ENCODE measurements around the gene CPT1C. TPM values are rescaled to one million over a fixed set of nuclear protein-coding genes. Genes with fewer than 3 reads are reported as not detected.

CPT1C gene
- total RNA-seq, 1 experiment from 2014 or later: 21.2 TPM

- no peak for DNase-seq (ENCODE audit: low read depth)
- in situ Hi-C loops (cut with HindIII; ENCODE audit: low pct_unique_long_range_greater_than_20kb, low sequenced_read_pairs): no loop called here
Observed at GRCh38 chr19:49727217-49728030, 36.5 kb downstream of the CPT1C start.

GRCh38 chr19:49730166-49730565 is 39.2 kb downstream of the CPT1C start:
- no peak for DNase-seq (ENCODE audit: low read depth)
- in situ Hi-C loops (cut with HindIII; ENCODE audit: low pct_unique_long_range_greater_than_20kb, low sequenced_read_pairs): no loop called here

GRCh38 chr19:49738268-49738667 is 47.4 kb downstream of the CPT1C start:
- DNase-seq (ENCODE audit: low read depth): no peak
- in situ Hi-C loops (cut with HindIII; ENCODE audit: low pct_unique_long_range_greater_than_20kb, low sequenced_read_pairs): no loop called here

GRCh38 chr19:49739098-49739497 is 48.2 kb downstream of the CPT1C start:
- no peak for DNase-seq (ENCODE audit: low read depth)
- in situ Hi-C loops (cut with HindIII; ENCODE audit: low pct_unique_long_range_greater_than_20kb, low sequenced_read_pairs): no loop called here

GRCh38 chr19:49739933-49740332 is 49.0 kb downstream of the CPT1C start:
- in situ Hi-C loops (cut with HindIII; ENCODE audit: low pct_unique_long_range_greater_than_20kb, low sequenced_read_pairs): no loop called here
- no peak for DNase-seq (ENCODE audit: low read depth)

GRCh38 chr19:49741210-49741844 is 50.4 kb downstream of the CPT1C start:
- no peak for DNase-seq (ENCODE audit: low read depth)
- in situ Hi-C loops (cut with HindIII; ENCODE audit: low pct_unique_long_range_greater_than_20kb, low sequenced_read_pairs): no loop called here

DNA sequence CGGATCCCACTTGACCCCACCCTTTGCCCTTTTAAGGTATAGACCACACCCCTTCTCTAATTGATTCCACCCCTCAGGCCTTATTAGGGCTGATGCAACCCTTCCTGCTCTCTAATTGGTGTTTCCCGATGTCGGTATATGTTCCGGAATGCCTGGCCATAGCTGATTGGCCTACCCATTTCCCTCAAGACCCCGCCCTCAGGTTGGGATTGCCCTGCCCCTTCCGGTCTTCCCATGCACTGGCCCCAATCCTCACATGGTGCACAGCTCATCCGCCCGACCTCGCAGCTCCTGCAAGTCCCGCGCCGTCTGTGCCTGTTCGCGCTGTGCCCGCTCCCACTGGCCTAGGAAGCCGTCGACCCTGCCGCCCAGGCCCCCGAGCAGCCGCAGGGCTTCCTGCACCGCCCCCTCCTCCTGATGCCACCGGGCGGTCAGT is 54.0 kb downstream of the CPT1C start:
- in situ Hi-C loops (cut with HindIII; ENCODE audit: low pct_unique_long_range_greater_than_20kb, low sequenced_read_pairs): no loop called here

DNA sequence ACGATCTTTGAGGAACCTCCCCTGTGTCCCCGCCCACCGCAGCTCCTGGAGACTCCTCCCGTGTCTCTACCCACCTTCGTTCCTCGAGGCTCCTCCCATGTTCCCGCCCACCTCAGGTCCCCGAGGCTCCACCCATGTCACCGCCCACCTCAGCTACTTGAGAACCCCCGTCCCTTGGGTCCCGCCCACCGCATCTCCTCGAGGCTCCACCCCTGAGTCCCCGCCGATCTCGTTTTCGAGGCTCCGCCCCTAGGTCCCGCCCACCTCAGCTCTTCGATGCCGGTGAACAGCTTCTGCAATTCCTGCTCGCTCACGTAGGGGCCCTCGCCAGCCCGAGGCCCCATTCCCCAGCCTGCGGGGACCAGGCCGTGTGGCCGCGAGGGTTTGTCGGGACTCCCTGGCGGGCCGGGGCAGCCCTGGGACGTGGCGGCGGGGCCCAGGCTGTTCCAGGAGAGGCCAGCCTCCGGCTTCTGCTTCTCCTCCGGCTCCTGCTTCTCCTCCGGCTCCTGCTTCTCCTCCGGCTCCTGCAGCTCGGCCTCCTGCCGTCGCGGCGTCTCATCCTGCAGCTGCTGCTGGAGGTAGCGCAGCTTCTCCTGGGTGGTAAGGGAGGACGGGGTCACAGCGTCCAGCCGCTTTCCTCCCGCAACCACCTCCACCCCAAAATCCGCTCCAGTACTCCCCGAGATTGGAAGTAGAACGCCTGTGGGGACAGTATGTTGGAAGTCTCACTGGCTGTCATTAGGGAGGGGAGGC is 55.5 kb downstream of the CPT1C start:
- peak; percentile 56 for DNase-seq (ENCODE audit: low read depth)
- in situ Hi-C loops (cut with HindIII; ENCODE audit: low pct_unique_long_range_greater_than_20kb, low sequenced_read_pairs): no loop called here

More for the DNA sequence above, 54.0 kb downstream of the CPT1C start:
- DNase-seq (ENCODE audit: low read depth): peak; percentile 20

DNA sequence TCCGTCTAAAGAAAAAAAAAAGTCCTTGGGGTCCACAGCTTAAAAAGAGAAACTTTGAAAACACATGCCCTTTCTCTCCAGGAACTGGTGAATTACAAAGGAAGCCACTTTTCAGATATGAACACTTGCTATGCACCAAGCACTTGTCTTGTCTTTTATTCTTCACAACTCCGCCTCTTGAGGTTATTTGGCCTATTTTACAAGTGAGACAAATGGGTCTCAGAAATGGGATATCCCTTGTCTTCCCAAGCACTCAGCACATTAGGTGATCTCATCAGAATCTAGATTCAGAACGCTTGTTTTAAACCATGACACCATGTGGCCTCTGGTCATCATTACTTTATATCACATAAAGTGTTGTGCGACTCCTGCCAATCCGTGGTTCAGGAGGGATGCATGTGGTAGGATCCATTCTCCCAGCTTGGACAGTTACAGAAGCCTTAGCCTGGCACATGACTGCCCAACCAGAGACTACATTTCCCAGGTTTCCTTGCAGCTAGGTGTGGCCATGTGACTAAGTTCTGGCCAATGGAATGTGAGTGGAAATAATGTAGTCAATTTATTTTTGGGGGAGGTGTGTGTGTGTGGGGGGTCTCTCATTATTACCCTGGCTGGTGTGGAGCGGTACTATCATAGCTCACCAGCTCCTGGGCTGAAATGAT is 58.3 kb downstream of the CPT1C start:
- in situ Hi-C loops (cut with HindIII; ENCODE audit: low pct_unique_long_range_greater_than_20kb, low sequenced_read_pairs): no loop called here
- DNase-seq (ENCODE audit: low read depth): no peak

- in situ Hi-C loops (cut with HindIII; ENCODE audit: low pct_unique_long_range_greater_than_20kb, low sequenced_read_pairs): no loop called here
- no peak for DNase-seq (ENCODE audit: low read depth)
Observed at GRCh38 chr19:49749771-49750170, 58.9 kb downstream of the CPT1C start.

DNA sequence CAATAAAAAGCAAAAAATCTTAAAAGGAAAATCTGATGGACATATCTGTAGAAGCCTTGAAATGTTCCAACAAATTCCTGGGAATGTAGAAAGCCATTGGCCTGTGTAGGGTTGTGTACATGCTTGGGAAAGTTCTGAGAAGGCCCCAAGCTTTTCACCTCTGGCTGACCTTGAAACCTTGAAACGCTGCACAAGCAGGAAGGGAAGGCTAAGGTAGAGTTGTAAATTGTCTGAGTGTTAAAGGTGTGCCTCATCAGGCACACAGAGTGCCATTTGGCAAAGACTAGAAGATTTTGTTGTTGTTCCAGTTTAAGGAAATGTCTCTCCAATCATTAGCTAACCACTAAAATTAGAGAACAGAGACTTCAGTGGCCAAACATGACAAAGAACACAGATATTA is 61.8 kb downstream of the CPT1C start:
- DNase-seq (ENCODE audit: low read depth): no peak
- in situ Hi-C loops (cut with HindIII; ENCODE audit: low pct_unique_long_range_greater_than_20kb, low sequenced_read_pairs): no loop called here

DNA sequence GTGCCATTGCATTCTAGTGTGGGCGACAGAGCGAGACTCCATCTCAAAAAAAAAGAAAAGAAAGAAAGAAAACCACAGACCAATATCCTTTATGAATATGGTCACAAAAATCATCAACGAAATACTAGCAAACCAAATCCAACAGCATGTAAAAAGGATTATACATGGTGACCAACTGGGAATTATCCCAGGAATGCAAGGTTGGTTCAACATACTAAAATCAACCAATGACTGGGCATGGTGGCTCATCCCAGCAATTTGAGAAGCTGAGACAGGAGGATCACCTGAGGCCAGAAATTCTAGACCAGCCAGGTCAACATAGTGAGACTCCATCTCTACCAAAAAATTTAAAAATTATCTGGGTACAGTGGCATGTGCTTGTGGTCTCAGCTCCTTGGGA is 65.0 kb downstream of the CPT1C start:
- DNase-seq (ENCODE audit: low read depth): no peak
- in situ Hi-C loops (cut with HindIII; ENCODE audit: low pct_unique_long_range_greater_than_20kb, low sequenced_read_pairs): no loop called here

- in situ Hi-C loops (cut with HindIII; ENCODE audit: low pct_unique_long_range_greater_than_20kb, low sequenced_read_pairs): no loop called here
- no peak for DNase-seq (ENCODE audit: low read depth)
Observed at GRCh38 chr19:49758292-49758691, 67.4 kb downstream of the CPT1C start.

DNA sequence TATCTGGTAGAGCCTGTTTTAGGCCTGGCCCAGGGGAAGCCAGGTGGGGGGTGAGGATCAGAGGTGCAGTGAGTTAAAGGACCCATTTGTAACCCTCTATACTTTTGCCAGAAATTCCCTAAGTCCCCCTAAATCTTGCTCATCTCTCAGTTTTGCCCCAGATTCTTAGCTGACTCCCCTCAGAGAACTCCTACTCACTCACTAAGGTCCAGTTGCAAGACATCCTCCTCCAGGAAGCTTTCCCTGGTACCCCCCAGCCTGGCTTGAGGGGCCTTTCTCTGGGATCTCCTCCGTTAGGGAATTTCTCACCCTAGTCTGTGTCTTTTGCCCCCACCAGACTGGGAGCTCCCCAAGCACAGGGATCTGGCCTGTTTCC is 70.3 kb downstream of the CPT1C start:
- DNase-seq (ENCODE audit: low read depth): no peak
- in situ Hi-C loops (cut with HindIII; ENCODE audit: low pct_unique_long_range_greater_than_20kb, low sequenced_read_pairs): no loop called here

DNA sequence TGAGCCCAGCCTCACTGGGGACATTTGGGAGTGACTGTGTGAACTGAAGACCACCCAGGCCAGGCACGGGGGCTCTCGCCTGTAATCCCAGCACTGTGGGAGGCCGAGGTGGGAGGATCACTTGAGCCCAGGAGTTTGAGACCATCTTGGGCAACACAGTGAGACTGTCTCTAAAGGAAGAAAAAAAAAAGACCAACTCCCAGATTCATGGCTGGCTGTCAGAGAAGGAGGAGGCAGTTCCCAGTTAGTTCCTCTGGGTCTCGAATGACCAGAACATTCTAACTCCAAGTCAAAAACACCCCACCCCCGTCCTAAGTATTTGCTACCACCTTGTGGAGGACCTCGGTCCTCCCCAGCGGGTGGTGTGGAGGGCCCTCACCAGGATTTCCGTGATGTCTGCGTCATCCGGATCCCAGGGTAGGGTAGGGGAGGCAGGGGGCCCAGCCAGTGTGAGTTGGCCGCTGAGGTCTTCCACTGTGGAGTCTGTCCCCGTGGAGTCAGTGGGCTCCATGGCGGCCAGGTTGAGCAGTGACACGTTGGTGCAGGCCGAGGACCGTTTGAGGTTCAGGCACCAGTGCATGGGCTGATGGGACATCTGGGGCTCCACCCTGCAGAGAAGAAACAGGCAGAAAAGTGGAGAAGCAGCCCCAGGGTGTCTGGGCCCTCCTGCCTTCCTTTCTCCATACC is 70.9 kb downstream of the CPT1C start:
- in situ Hi-C loops (cut with HindIII; ENCODE audit: low pct_unique_long_range_greater_than_20kb, low sequenced_read_pairs): no loop called here
- DNase-seq (ENCODE audit: low read depth): no peak

GRCh38 chr19:49763230-49763629 is 72.3 kb downstream of the CPT1C start, which contains the start of gene TSKS:
TSKS (minus strand) TSS chr19:49763306; CDS start chr19:49763247, 59 bp downstream.
- DNase-seq (ENCODE audit: low read depth): no peak
- in situ Hi-C loops (cut with HindIII; ENCODE audit: low pct_unique_long_range_greater_than_20kb, low sequenced_read_pairs): no loop called here

Measured in Caki2 (cell line).